Suprapubic skin (tissue), 4 donors: ENCODE results near the gene SPATA32.

Source experiments
- CTCF ChIP-seq, 2 donors: fragments of 200-600 bp in 1 of 2; fragments of 450-650 bp in 1 of 2; sonication (generic) in 1 of 2; IDR thresholded peaks; one replicate each; pipeline ENCODE4 v1.5.1; 2016 to 2019; ENCODE audit warnings: antibody characterized with exemption in 2 of 2, mild to moderate bottlenecking in 1 of 2, moderate library complexity in 1 of 2
- POLR2A ChIP-seq, 2 donors: fragments of 450-650 bp; IDR thresholded peaks; one replicate each; pipeline ENCODE4 v1.6.1; 2017; ENCODE audit warnings: antibody characterized with exemption in 2 of 2, mild to moderate bottlenecking in 2 of 2, moderate library complexity in 2 of 2
- POLR2AphosphoS5 ChIP-seq, 3 donors: sonication (generic); formaldehyde crosslinking; IDR thresholded peaks; one replicate each; pipeline ENCODE4 v1.6.1; 2017; ENCODE audit warnings: antibody characterized with exemption in 3 of 3

GRCh38 chr17:45309400-45309799 lies 47.5 kb upstream of the SPATA32 start:
- no peak for TF ChIP-seq CTCF (IDR thresholded peaks at IDR 0.05)
- TF ChIP-seq POLR2AphosphoS5 (IDR thresholded peaks at IDR 0.05): no peak
- TF ChIP-seq POLR2A (IDR thresholded peaks at IDR 0.05): no peak
